GM18499 (cell line): Measurements from ENCODE around the gene DUSP22.
A peak's percentile ranks its signal among the peaks of the same experiment; 100 is the strongest.
"Not testable (repeated sequence)": the region's sequence is repeated elsewhere in the genome, so short reads cannot be mapped to it uniquely, and the experiment has no call there.

ENCODE experiments used
- ATAC-seq: cut with Tn5 transposase; IDR thresholded peaks from one replicate; pipeline ENCODE4 v1.9.1; 2021; ENCODE audit warnings: moderate number of reproducible peaks; ENCODE audit not compliant: insufficient read depth, unreplicated experiment

DUSP22 gene

DNA sequence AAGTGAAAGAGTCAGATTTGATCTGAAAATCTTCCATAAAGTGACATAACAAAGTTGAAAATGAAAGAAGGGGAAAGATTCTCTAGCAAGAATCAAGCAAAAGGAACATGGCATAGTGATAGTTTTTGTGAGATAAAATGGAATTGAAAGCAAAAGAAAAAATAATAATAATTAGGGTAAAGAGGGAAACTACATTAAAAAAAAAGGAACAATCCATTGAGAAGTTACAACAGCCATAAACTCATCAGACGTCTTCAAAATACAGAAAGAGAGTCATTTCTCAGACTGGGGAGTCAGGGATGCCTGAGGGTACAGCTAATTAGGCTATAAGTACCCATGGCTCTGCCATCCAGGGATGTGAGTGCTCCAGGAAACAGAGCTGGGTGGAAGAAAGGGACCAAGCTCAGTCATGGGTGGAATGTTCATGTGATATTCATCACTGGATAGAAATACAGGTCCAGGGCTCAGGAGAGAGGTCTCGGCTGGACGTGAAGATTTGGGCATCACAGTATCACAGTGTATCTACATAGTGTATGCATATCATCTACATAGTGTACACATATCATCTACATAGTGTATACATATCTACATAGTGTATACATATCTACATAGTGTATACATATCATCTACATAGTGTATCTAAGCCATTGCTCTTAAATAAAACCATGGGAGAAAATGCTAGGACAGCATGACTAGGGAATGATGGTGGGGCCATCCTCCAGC lies 29.4 kb downstream of the DUSP22 start:
- ATAC-seq, result no peak

DNA sequence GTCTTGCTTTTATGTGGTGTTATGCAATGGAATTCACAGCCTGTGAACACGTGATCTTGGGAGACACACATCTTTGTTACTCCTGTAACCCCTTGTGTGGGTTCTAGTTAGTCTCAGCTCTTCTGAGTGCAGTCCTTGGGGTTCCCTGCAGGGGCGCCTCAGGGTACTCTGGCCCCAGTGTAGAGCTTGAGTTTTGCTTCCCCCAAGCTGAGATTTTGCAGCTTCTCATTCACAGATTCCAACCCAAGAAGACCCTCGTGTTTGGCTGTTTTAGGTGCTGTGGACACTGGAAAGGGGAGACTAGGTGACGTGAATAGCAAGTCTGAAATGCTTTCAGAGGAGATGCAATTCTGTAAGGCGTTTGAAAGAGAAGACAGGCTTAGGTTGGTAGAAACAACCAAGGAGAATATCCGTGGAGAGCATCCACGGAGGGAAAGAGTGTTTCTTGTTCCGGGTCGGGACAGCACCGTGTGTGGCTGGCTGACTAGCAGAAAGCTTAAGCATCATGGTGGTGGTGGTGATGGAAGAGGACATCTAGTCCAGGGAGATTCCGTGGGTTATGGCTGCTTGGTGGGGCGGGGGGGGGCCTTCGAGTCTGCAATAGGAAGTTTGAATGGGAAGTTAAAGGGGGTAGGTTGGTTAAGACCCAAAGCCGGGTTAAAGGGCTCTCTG lies 30.1 kb downstream of the DUSP22 start:
- no peak for ATAC-seq

DNA sequence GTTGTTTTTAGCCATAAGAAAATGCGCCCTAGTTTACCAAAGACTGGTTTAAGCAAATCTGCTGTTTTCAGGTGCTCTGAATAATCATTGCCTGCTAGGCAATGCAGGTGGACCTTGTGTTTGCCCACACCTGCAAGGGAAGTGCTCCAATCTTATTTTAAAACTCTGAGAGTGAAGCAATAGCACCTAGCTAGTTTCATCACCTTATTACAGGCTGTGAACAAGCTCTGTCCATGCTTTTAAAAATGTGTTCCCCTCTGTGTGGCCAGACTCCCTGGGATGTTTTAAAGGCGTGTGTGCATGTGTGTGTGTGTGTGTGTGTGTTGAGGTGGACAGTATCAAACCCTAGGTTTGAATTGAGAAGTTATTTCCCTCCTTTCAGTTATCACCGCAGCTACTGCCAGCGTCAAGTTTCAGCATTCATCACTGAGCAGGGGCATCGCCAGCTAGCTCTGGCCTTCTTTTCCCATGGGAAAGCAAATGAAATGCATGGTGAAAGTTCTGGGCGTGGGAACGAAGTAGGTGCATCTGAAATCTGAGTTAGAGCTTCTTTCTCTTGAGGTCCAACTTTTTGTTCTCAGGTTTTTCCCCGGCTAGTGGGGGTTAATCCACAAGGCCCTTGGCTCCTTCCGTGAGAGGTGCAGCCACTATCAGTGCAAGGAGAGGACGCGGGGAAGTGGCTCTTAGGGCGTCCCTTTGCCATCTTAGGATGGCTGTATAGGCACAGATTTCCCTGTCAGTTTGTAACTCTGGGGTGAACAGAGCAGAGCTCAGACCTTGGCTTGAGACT lies 30.8 kb downstream of the DUSP22 start:
- ATAC-seq, result no peak

DNA sequence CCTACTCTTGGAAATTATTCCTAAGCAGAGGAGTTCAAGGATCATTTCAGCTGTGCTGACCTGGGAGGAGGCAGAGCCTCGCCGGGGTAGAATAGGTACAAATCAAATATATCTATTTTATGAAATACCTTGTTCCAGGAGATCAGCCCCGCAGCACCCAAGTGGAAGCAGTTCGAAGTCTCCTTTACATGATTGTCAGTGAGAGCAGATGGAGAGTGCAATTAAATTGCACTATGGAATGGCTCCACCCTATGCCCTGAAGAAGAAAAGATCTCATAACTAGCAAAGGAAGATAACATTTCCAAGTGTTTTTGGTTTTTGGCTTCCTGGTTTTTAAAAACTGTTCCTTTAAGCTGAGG lies 31.4 kb downstream of the DUSP22 start:
- ATAC-seq, result no peak

DNA sequence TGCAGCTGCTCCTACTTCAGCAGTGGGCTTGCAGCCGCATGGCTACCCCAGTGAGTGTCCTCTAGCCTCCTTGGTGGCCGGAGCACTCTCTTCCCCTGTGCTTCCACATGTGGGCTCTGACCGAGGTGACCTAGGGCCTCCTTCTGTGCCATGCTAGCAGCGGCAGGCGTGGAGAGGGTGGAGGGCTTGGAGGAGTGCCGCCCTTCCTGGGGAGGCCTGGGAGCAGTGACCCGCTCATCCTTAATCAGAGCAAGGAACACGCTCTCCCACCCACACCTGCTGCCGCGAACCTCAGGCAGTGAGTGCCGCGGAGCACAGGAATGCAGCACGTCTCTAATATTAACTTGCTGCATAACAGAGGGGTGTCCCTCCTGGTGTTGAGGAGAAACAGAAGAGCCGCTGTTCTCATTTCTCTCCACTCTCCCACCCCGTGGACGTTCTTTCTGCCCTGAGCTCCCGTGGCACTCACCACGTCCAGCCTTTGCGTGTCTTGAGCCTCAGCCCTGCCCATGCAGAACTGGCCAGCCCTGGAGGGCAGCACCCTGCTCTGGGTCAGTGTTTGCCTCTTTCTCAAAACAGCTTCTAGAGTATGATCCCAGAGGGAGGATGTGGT lies 31.9 kb downstream of the DUSP22 start:
- ATAC-seq, result no peak

DNA sequence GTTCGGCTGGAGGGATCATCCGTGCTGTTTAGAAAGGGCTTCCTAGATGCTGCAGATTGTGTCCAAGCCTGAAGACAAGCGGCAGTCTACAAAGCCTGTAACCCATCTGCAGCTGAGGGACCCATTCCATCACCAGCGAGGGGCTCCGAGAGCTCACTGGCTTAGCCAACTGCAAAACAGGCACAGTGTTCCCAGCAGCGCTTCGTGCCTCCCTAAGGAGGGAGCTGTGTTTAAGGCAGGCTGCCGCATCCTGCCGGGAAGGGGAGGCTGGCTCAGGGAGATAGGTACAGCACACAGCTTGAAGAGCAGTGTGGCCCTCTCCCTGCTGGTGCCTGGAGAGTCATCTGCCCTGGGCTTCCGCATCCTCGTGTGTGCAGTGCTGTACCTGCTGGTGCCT lies 32.4 kb downstream of the DUSP22 start:
- ATAC-seq, result no peak

DNA sequence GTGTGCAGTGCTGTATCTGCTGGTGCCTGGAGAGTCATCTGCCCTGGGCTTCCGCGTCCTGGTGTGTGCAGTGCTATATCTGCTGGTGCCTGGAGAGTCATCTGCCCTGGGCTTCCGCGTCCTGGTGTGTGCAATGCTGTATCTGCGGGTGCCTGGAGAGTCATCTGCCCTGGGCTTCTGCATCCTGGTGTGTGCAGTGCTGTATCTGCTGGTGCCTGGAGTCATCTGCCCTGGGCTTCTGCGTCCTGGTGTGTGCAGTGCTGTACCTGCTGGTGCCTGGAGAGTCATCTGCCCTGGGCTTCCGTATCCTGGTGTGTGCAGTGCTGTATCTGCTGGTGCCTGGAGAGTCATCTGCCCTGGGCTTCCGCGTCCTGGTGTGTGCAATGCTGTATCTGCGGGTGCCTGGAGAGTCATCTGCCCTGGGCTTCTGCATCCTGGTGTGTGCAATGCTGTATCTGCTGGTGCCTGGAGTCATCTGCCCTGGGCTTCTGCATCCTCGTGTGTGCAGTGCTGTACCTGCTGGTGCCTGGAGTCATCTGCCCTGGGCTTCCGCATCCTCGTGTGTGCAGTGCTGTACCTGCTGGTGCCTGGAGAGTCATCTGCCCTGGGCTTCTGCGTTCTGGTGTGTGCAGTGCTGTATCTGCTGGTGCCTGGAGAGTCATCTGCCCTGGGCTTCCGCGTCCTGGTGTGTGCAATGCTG lies 33.0 kb downstream of the DUSP22 start:
- ATAC-seq, result not testable (repeated sequence)

DNA sequence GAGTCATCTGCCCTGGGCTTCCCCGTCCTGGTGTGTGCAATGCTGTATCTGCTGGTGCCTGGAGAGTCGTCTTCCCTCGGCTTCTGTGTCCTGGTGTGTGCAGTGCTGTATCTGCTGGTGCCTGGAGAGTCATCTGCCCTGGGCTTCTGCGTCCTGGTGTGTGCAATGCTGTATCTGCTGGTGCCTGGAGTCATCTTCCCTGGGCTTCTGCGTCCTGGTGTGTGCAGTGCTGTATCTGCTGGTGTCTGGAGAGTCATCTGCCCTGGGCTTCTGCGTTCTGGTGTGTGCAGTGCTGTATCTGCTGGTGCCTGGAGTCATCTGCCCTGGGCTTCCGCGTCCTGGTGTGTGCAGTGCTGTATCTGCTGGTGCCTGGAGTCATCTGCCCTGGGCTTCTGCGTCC lies 33.8 kb downstream of the DUSP22 start:
- ATAC-seq, result not testable (repeated sequence)

DNA sequence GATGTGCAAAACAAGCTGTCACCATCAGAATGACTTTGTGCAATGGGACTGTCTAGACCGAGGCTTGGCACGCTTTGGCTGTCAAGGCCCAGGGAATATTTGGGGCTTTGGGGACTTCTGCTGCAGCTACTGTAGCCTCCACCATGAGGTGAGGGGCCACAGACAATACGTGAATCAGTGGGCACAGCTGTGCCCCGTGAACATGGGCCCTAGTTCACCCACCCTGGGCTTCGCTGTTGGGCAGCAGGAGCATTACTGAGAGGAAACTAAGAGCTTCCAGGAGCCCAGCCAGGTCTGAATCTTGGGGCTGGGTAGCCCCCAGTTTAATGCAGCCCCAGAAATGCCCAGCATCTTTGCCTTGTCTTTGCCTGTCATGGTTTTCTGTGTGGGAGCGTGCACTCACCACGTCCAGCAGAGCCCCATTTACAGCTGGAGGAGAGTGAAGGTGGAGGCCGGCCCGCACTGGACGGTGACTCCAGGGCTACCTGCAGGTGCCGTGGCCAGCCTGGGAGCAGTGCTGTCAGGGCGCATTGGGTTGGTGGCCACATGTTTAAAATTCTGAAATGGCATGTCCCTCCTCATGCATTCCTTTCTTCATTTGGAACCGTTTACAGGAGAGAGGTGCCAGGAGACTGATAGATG lies 34.7 kb downstream of the DUSP22 start:
- ATAC-seq, result no peak

DNA sequence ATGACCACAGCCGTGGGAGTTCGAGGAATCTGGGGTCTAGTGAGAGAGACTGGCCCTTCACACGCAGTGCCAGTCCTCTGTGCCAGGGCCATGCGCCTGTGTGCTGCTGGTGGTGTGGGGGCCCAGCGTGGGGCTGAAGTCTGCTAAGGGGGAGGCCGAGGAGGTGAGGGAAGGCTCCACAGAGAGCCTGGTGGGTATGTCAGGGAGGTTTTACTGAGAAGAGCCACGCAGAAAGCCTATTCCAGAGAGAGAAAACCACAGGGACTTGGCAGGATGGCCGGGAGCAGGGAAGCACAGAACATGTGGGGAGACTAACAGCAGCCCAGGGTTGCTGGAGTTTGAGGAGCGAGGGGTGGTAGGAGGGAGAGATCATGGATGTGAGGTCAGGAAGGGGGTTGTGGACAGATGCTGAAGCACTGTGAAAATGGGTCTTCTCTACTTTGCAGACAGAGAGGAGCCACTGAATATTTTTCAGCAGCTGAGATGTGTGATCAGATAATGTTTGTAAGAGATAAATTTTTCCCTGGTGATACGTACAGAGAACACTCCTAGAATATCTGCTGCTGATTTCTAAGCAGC lies 35.3 kb downstream of the DUSP22 start:
- no peak for ATAC-seq

DNA sequence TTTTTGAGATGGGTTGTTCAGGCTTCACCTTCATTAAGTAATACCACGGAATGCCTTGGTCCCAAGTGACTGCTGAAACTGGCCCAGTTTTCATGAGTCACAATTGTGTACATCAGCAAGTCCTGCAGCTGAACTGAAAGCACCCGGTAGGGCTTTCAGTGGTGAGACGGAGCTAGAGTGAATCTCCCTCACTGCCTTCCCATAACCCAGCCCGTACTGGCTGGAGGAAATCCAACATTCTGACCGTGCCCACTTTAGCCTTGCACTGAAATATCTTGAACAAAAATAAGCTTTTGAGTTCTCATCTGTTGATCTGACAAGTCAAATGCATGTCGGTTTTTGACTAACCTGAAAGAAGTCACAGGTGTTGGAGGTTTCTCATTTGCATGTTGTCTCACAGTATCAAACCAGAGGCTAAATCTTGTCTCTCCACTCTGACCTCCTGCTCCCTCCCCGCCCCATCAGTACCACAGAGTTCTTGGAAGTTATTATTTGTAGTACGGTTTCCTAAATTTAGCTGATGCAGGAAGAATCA lies 35.9 kb downstream of the DUSP22 start:
- ATAC-seq, result peak; percentile 70

DNA sequence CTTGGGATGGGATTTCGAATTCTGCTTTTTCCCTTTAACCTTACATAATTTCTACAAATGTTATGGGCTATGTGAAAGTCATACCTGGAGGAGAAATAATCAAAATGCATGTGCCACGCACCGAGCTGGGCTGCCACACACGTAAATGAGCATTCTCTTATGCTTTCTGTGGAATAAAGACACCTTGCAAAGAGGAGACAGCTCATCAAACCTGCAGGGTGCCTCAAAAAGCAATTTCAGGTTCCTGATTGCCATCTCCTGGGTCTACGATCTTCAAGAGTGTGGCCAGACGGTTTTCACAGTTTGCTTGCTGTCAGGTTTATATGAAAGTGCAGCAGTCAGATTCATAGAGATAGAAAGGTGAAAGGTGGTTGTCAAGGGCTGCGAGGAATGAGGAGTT lies 36.6 kb downstream of the DUSP22 start:
- ATAC-seq, result no peak

DNA sequence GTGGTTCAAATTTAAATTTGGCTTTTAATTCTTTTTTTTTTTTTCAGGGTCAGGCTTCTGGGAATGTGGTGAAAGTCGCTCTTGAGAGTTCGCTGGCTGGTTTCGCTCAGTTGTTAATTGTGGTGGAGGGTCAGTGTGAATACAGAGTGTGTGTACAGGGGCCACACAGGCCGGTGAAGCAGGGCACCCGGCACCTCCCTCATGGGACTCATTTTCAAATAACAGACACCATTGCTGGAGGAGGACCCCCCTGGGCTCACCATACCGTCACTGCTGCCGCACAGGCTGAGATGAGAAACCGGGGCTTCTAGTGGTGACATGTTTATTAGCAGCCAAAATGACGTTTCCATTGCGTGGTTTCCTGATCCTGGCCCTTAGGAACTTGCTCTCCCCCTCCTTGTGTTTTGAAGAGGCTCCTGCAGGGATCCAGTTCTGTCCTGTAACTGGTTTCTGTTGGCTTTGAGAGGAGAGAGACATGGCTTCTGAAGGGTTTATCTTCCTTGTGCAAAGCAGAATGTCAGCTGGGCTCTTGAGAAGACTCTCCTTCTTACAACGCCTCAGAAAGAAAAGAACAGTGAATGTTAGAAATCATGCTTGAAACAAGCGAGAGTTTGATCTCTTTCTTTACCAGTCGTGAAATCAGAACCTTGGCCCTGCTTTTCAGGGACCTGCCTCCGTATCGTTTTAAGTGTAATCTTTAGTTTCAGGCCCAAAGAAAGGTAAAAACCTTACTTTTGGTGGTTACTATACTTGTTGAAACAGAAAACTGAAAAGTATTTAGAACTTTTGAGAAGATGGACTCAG lies 37.8 kb downstream of the DUSP22 start:
- no peak for ATAC-seq

DNA sequence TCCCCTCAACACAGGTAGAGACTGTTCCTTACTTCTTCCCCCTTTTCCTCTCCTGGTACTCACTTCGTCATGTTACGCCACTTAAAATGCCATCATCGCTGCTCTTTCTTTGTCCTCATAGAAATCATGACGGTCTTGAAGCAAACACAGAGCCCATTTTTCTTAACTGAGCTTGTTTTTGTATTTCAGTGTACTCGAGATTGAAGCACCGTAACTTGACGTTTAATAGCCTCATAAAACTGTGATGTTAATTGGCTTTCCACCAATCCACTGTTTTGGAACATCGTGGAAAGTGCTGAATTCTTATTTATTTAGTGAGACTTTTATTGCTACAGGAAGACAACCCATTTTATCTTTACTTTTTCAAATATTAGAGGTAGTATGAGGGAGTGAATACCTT lies 38.7 kb downstream of the DUSP22 start:
- ATAC-seq, result no peak

DNA sequence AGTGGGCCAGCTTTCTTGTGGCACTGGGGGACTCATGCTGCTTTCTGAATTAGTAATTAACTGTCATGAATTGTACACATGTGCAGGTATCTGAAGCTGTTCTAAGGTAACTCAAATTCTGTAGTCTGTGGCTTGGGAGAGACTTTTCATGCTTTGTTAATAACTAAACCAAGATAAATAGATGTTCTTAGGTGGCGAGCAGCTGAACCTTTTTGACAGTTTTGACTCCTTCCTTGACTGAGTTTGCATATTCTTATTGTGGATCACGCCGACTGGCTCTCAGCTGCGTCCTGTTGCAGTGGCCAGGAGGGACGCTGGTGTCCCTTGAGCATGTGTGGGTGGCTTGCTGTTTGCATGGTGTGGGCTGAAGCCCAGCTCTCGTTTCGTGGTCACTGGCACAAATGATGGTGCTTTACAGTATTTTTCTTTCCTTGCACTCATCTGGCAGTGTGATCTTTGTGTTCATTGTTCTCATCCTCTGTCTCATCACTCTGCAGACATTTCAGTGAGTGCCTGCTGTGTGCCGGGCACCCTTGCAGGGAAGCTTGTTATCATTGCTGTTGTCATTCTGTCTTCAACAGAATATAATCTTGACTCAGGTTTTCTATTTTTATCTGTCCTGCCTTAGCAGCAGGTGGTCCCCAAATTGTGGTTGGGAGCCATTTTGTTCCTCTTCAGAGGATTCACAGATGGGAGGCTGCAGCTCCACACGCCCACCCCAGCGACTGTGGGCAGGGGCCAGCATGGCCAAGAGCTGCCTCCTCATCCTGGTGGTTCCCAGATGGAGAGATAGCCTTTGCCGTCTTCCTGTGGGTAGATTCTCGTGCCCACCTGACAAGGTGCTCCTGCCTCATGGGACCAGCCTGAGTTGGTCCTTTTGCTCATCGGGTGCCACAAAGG lies 39.6 kb downstream of the DUSP22 start:
- ATAC-seq, result peak; percentile 27

DNA sequence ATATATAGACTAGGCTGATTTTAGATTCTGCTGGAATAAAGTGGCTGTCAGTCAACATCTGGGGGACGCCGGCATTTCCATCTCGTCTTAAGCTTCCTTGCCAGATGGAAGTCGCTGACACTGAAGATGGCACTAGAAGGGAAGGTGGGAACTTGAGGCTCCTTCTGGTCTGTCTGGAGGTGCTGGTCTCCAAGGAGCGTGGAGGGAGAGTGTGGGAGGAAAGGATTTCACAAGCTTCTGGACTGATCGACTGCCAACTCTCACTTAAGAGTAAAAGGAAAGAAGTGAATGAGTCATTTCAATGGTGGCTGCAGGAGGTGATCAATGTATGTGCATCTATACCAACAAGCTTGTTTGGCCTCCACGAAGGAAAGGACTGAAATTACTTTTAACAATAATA lies 40.4 kb downstream of the DUSP22 start:
- no peak for ATAC-seq

DNA sequence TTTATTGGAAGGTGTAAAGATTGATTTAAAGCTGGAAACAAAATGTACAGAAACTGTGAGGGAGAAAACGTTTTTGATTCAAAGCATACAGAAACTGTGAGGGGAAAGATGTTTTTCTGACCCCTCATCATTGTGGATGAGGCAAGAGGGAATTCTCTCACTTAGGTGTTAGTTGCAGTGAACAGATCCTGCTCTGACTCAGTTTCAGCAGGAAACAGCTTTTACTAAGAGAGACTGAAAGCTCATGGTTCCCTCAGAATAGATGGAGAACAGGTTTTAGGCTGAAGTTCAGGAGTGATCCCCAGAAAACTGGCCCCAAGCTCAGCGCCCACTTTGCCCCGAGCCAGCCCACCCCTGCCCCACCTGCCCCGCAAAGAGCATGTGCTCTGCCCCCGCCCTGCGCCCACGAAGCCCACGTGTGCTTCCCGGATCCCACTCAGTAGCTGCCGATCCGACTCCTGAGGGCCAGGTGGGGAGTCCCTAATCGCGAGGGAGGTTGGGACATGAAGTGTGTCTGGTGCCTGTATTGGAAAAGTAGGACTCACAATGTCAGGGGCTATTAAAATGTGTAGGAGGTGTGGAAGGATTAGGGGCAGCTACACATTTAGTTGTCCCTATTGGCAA lies 41.2 kb downstream of the DUSP22 start:
- ATAC-seq, result no peak
